GM19023 (cell line): ENCODE results near the gene NTRK2.

Source experiments
- ATAC-seq: cut with Tn5 transposase; IDR thresholded peaks from one replicate; pipeline ENCODE4 v1.9.1; 2021; ENCODE audit warnings: mild to moderate bottlenecking, moderate library complexity; ENCODE audit not compliant: unreplicated experiment

Gene NTRK2

DNA sequence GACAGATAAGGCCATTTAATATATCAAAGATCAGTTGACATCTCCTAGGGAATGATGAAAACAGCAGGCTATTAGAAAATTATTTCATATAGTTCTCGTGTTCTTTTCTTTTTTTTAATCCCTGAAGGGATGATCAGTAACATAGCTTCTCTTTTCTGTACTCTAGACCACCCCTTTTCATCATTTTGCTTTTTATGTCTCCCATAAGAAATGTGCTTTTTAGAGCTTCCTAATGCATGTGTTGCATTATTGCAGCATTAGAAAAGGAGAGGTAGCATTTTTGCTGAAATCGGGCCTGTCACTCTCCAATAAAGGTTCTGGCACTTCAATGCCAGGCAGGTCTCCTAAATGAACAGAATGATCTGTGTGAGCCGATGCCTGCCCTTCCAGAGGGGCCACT, 143.3 kb downstream of the NTRK2 start:
- ATAC-seq = no peak

DNA sequence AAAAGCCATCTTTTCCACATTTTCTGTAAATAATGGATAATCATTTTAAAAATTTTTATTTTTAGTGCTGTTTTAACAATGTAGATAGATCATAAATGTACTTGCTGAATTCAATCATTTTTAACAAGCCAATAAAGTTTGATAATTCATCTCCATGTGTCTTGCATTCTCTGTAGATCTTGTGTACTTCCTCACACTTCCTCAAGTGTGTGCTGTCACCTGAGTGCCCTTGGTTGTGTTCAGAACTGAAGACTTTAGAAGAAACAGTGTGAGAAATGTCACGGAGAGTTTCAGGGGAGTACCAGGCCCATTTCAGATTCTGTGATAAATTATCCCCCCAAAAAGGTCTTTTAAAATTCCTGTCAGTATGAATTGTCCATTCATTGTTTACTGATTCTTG, 146.0 kb downstream of the NTRK2 start:
- ATAC-seq = no peak

DNA sequence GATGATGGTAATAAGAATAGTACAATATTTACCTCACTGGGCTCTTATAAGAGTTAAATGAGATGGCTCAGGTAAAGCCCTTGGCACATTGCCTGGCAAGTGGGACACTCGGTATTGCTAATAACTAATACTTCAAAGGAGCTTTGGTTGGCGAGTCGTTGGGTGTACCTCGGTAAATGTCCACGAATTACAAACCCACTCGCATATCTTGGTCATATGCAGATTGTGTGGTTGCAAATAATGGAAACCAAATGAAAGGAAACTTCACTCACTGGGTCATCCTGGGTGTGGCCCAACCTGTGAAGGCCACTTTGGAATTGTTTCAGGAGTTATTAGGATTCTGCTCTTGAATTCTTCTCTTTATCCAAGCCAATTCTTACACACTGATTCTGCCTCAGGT, 147.5 kb downstream of the NTRK2 start:
- ATAC-seq = no peak

DNA sequence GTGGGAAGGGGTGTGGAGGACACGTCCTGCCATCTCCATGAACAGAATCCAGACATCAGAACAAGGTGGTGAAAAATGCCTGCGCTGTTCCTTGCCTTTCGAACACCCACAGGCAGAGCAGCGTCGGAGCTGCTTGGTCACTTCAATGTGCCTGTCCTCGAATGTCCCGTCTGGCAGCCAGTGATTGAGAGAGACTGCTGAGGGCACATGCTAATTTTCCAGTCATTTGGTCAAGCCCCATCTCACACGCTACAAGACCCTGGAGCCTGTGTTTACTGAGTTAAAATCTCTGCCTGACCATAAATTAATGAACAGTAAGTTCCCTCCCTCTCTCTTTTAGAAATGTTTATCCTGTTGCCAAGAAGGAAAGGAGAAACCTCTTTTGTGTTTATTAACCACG, 149.3 kb downstream of the NTRK2 start:
- ATAC-seq = no peak

DNA sequence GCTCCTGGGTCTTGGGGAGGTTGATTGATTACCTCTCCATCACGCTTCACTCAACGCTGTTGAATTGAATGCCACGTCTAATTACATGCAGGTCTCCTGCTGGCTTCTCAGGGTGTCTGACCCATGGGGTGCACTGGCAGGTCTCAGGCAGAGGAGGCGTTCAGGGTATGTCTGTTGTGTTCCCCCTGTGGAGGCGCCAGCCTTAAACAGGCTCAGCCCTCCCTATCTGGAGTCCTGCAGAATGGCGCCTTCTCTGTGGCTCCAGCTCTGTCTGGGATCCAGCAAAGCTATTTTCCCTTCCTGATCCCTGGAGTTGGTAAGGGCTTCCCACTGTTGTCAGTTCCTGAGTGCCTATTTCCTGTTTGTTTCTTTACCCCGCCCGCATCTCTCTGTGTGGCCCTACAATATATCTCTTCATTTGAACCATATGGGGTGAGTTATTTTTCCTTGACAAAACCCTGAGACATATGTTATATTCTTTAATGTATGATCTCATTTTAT, 150.0 kb downstream of the NTRK2 start:
- ATAC-seq = no peak

DNA sequence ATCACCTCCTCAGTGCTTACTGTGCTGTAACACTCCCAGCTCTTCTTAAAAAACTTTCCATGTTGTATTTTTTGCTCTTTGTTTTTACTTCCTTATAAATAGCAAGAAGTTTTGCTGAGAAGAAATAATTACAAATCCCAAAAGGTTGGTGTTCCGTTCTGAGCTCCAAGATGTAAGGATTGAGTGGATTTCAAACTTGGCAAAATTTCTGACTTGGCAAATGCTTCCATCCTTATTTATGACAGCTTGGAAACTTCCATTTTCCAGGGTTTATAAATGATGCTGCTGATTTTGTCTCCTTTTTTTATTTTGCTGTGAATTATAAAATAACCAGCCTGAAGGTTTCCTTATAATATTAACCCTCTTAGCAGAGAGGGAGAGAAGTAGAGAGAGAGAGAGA, 151.9 kb downstream of the NTRK2 start:
- ATAC-seq = no peak

DNA sequence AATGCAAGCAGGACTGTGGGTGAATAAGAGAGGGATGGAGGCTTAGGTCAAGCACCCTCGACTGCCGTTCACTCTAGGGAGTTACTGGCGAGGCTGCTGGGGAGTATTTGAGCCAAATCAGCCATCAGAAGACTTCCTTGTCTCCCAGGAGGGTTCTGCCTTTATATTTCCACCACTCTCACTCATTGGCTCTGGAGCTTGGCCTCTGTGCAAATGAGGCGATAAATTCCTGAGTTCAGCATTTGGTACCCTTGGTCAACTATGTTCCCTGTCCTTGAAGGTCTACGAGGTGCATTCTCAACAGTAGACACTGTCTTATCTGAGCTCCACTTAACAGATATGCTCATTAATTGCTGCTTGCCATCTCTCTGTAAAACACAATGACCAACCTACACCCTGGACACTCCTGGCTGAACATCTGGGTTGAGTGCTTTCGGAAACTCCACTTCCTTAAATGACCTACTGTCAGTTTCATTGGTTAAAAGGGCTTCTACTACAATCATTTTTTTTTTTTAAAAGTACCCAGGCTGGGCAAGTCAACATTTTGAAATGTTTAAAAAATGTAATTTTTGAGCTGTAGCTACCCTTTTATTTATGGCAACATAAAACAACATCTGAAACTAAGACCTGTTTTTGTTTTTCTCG, 153.2 kb downstream of the NTRK2 start:
- peak; percentile 45 for ATAC-seq

DNA sequence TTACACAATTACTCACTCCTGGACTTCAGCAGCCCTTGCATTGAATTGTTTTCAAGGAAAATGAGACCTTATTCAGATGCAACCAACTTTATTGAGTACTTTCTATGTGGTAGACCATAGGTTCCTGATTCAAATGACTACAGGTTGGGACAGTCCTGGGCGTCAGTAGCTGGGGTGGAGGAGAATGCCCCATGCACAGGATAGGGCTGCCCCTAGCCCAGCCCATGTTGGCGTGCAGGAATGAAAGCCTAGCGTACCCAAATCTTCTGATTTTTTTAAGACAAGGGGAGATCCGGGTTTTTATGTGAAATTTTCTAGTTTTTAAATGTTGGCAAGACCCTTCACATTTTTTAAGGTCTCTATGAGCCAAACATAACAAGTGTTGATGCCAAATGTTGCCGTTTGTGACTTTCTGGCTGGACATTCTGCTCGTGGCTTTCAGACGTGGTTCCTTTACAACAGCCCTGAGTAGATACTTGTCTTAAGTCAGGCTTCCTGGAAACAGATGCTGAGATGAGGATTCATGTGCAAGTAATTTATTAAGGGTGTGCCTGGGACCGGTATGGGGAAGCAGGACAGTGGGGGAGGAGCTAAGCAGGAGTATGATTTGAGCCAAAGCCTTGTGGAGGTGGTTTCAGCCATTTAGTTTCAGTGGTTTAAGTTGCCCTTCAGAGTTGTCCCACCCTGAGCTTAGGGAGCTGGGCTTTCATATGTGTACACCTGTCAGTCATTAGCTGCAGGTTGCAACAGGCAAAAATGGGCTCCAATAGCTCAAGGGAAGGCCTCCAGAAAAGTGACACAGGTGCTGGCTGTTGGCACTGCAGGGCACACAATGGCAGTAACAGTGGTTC, 154.1 kb downstream of the NTRK2 start:
- peak; percentile 52 for ATAC-seq

DNA sequence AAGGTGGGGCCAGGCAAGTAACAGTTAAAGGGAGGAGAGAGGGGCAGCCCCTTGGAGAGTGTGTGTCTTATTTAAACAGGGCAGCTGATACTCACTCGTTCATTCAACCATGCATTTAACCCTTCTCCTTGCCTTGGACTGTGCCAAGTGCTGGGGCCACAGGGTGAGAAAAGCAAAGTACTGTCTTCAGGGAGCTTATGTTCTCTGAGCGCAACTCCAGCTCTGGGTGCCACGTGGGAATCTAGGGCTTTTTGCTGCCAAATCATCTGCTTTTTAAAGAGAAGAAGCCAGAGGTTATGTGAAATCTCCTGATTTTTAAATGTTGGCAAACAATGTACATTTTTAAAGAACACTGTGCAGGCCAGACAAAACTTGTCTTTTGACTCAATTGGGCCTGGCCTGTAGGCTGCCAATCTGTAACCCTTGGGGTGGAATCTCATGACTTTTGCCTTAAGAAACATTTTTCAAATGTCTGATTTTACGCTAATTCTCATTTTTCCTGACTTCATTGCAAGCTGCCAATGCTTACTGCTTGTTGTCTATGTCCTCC, 157.8 kb downstream of the NTRK2 start:
- no peak for ATAC-seq

DNA sequence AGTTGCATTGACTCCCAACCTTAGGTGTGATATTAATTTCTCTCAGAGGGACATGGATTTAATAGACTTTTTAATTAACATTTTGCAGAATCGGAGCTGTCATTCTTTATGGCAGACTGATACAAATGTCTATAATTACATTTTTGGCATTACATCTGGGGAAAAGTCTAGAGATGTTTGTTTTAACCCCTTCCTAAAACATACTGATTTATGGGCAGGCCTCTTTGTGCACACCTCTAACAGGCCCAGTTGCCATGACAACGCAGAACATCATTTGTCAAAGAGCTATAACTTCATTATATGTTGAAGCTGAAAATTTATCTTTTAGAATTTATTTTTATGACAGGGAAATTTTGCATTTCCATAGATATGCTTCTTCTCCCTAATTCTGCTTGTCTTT, 158.5 kb downstream of the NTRK2 start:
- ATAC-seq = no peak

DNA sequence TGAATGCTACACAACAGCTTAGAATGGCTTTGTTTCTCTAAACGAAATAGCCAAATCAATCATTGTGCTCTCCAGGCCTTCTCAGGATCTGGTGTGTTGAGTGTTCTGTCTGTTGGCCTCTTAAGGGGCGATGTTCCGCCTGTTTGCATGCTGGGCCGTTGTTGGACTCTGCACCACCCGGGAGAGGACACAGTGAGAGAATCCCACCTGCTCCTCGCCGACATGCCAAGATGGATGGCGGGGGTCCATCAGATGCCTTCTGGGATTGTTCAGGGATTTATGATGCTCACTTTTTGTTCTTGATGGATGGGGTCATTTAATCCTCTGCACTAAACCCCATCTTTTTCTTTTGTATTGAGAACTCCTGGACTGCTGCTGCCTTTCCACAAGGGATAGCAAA, 159.9 kb downstream of the NTRK2 start:
- no peak for ATAC-seq

DNA sequence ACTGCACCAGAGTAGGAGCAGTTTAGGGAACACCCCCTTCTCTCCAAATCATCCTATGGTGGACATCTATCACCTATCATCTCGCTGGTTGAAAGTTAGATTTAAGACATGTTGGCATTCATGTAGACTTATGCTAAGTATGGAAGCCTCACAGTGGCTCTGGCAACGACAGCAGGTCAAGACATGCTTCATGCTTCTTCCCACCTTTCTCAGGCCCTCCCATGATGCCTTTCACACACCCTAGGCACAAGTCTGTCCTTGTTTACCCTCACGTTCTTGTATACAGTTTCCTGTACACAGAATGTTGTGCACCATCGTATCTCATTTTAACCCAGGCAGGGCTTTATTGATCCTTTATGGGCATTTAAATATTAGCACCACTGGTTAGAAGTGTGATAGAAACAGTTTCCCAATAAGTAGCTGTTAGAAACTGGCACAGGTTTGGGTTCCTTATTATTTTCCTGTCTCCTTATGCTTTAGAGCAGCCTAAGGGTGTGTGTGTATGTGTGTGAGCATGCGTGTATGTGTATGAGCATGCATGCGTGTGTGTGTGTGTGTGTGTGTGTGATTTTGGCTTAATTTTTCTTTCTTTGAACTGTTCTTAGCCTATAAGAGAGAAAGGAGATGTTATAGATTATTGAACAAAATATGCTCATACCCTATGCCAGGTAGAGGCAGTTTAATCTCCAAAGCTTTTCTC, 160.6 kb downstream of the NTRK2 start:
- no peak for ATAC-seq

DNA sequence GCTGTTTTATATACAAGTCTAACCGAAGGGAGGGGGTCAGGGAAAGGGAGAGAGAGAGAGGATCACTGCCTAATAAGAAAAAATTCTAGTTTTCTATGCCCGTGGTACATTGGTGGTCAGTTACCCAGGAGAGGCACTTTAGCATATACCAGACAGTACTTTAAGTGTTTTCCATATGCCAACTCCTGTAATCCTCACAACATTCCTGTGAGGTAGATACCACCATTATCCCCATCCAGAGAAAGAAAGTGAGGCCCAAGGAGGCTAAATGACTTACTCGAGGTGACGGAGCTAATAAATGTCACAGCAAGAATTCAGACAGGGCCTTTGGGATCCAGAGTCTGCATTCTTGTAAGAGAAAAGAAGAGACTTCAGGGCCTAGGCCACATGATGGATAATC, 161.8 kb downstream of the NTRK2 start:
- ATAC-seq = no peak

DNA sequence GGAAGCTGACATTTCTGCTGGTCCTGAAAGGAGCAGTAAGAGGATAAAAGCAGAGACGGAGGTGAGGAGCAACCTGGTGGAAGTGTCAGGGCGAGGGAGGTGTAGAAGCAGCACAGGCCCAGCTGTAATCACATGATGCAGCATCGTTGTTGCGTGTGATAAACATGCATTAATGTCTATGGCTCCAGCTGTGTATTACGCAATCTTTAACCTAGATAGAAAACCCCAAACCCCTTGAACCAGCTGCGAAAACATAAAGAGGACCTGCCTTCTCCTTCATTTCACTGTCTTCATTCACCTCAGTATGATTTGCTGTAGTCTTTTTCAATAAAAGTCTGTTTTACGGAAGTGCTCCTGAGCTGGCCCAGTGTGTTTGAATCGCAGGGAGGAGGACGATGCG, 162.9 kb downstream of the NTRK2 start:
- no peak for ATAC-seq

DNA sequence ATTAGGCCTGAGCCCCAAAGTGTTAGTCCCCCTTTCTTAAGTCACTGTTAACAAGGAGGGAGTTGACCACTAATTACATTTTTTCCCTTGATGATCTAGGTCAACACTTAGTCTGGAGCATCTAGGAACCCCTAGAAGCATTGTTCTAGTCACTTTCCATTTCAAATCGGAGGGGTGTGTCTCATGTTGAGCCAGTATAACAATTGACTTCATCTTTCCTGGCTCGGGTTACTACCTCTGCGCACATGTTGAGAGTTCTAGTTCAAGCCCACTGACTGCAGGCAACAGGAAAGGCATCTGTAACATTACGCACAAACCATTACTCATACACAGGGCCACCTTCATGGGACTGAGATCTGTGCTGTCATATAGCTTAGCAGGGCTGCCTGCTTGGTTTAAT, 164.9 kb downstream of the NTRK2 start:
- no peak for ATAC-seq

DNA sequence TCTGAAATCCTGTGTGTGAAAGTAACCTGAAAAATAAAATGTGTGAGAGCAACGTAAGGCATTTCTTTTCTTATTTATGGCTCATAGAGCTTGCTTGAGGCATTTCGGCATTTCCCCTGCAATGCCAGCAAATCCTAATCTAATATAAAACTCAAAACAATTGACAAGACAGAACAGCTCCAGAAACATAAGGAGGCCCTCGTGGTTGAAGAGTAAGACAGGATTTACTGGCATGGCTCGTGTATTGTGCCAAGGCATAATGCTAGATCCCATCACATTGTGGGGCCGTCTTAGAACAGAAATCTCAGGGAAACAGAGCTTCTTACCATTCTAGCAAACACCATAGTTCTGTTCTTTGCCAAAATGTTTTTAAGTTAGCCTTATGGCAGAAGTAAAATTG, 166.2 kb downstream of the NTRK2 start:
- no peak for ATAC-seq

DNA sequence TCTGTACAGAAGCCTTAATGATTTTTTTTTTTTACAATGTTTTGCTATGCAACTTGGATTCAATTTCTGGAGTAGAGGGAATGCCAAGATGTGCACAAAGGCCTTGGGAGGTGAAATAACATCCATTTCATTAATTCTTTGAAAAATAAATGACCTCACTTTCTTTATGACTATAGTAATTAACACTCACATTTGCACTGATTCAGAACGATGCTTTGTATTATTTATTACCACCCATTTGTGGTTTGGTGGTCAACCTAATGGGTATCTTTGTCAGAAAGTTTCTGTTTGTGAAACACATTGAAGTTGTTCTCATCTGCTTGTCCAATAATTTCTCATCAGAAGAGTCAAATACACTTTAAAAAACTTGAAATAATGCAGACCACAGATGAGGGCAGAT, 169.3 kb downstream of the NTRK2 start:
- no peak for ATAC-seq

DNA sequence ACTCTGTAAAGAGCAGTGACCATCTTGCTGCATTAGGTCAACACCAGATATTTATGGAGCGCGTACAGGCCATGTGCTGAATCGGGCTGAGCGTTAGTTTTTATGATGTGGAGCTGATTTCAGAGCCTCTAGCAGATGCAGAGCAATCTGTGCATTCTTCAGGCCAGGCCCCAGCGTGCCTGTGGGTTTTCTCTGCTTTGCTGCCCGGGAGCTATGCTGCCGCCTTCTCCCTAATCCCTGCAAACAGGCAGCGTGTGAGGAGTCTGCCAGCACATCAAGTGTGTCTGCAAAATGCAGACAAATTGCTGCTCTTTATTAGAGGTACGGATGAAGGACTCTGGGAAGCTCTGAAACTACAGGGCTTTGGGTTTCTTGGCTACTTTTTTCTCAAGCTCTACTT, 170.0 kb downstream of the NTRK2 start:
- no peak for ATAC-seq

DNA sequence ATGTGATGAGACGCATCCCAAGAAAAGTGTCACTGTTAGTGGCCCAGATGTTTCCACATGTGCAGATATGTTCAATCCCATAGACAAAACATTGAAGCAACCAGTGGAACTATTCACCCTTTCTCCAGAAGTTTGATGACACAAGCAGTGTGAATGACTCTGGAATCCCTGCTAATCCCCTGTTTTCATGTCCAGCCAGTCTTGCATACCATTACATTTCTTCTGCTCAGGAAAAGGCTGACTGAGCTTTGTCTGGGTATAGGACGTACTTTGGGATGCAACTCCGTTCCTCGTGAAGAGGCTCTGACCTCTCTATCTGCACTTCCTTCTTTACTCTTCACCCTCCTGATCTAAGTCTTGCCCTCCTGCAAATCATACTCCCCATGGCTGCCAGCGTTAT, 172.4 kb downstream of the NTRK2 start:
- ATAC-seq = no peak

DNA sequence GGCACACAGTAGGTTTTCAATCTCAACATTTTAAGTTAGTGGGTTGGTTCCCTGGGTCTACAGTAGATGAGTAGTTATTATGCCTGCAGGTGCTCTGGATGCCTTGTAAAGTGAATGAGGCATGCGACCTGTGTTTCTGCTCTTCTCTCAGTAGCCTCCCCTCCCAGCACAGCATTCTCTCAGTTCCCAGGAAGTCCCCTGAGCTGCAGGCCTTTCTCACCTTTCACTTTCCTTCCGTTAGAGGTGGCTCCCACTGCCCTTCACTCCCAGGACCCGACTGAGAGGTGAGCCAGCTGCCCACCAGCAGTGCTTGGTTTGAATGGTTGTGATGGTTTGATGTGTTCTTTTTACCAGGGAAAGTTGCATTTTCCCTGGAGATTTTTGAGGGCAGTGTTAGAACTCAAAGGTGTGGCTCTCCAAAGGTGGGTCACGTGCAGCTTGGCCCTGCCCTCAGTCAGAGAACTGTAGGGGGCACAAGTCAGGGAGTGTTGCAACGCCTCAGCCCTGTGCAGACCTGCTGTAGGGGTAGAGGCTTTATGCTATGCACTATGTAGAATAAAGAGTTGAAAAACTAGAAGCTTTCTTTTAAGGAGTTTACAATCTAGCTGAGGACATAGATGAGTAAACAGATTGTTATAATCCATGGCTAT, 173.8 kb downstream of the NTRK2 start:
- no peak for ATAC-seq
